HCT116 (cell line): ENCODE data around the gene PCDHGB5.
"Not testable (repeated sequence)": the region's sequence is repeated elsewhere in the genome, so short reads cannot be mapped to it uniquely, and the experiment has no call there.

Experiments used
- CTCF ChIP-seq, 3 experiments: fragments of 200-600 bp in 1 of 3; sonication (generic) in 1 of 3; IDR thresholded peaks in 2 of 3; conservative IDR thresholded peaks in 1 of 3; 2 replicates each; pipeline ENCODE4 v1.5.1; 2012 to 2017; ENCODE audit warnings: low read depth in 2 of 3, low read length in 2 of 3, antibody characterized with exemption in 1 of 3, borderline replicate concordance in 1 of 3, control low read depth in 1 of 3, mild to moderate bottlenecking in 1 of 3, mixed read lengths in 1 of 3, mixed run types in 1 of 3, moderate library complexity in 1 of 3; ENCODE audit not compliant: insufficient read depth in 1 of 3
- EGR1 ChIP-seq: IDR thresholded peaks from 2 replicates; pipeline ENCODE4 v1.6.1; 2012; ENCODE audit warnings: low read depth
- EZH2phosphoT487 ChIP-seq: fragments of 200-600 bp; IDR thresholded peaks from 2 replicates; pipeline ENCODE4 v1.6.1; 2018; ENCODE audit warnings: antibody characterized with exemption, borderline replicate concordance
- JUND ChIP-seq: IDR thresholded peaks from 2 replicates; pipeline ENCODE4 v1.6.1; 2012
- MAX ChIP-seq: IDR thresholded peaks from 2 replicates; pipeline ENCODE4 v1.6.1; 2012
- POLR2A ChIP-seq: IDR thresholded peaks from 2 replicates; pipeline ENCODE4 v1.7.0; 2011; ENCODE audit warnings: borderline replicate concordance; ENCODE audit not compliant: insufficient read depth, insufficient read length; ENCODE audit errors: extremely low read depth
- RAD21 ChIP-seq: IDR thresholded peaks from 2 replicates; pipeline ENCODE4 v1.6.1; 2012; ENCODE audit warnings: low read depth, mild to moderate bottlenecking
- SIN3A ChIP-seq: IDR thresholded peaks from 2 replicates; pipeline ENCODE4 v1.6.1; 2012; ENCODE audit warnings: low read depth
- SP1 ChIP-seq: IDR thresholded peaks from 2 replicates; pipeline ENCODE4 v1.6.1; 2012; ENCODE audit warnings: low read depth
- YY1 ChIP-seq: IDR thresholded peaks from 2 replicates; pipeline ENCODE4 v1.6.1; 2011; ENCODE audit warnings: low read length, low read depth, moderate library complexity, mild to moderate bottlenecking; ENCODE audit not compliant: insufficient replicate concordance; ENCODE audit errors: extremely low read depth

- not testable (repeated sequence) for TF ChIP-seq POLR2A; JUND; EGR1; EZH2phosphoT487; MAX; CTCF (IDR thresholded peaks at IDR 0.05 in 2 of 3, conservative IDR thresholded peaks at IDR 0.05 in 1 of 3; ENCODE audit: borderline replicate concordance in 1 of 3, insufficient read depth in 1 of 3, low read depth in 2 of 3, low read length in 2 of 3); SP1; YY1; RAD21; SIN3A
Measured at GRCh38 chr5:141397756-141398551, at the start of gene PCDHGB5.
